HL-60 (cell line): ENCODE data around the gene BMP6.

Source experiments
- CTCF ChIP-seq: IDR thresholded peaks from one replicate; pipeline ENCODE4 v1.5.1; 2011; ENCODE audit warnings: low read length, control low read depth, inconsistent platforms; ENCODE audit not compliant: insufficient read depth
- POLR2AphosphoS5 ChIP-seq: IDR thresholded peaks from 2 replicates; pipeline ENCODE4 v1.6.1; 2012; ENCODE audit warnings: low read depth
- REST ChIP-seq: IDR thresholded peaks from 2 replicates; pipeline ENCODE4 v1.6.1; 2012; ENCODE audit warnings: low read depth; ENCODE audit not compliant: insufficient replicate concordance

GRCh38 chr6:7747016-7747415 is 21.1 kb downstream of the BMP6 start:
- TF ChIP-seq REST, result no peak
- no peak for TF ChIP-seq POLR2AphosphoS5
- TF ChIP-seq CTCF, result no peak
